MV-4-11 (cell line): ENCODE data around the gene ZNF557.
"Not testable (repeated sequence)": the region's sequence is repeated elsewhere in the genome, so short reads cannot be mapped to it uniquely, and the experiment has no call there.

Experiments
- DNase-seq: peaks from one replicate; lab custom pipeline; 2025; lab: John Stamatoyannopoulos, UW

Gene ZNF557

GRCh38 chr19:7069042-7069903, at the start of gene ZNF557:
Gene ZNF557, plus strand, starts transcription at chr19:7069703. Its CDS starts 5,372 bp downstream, at chr19:7075075.
- peak; percentile 97 for DNase-seq

- DNase-seq: not testable (repeated sequence)
Measured at GRCh38 chr19:7021331-7021730, 48.2 kb upstream of the ZNF557 start, which contains the start of gene MBD3L2B. Gene MBD3L2B, minus strand, starts transcription at chr19:7021431. Its CDS starts 34 bp downstream, at chr19:7021397.

- not testable (repeated sequence) for DNase-seq
Measured at GRCh38 chr19:7028790-7029189, 40.7 kb upstream of the ZNF557 start.

GRCh38 chr19:7030278-7030677, 39.2 kb upstream of the ZNF557 start, which contains the start of gene MBD3L5:
Gene MBD3L5, plus strand, starts transcription at chr19:7030578. Its CDS starts 34 bp downstream, at chr19:7030612.
- DNase-seq: not testable (repeated sequence)

GRCh38 chr19:7040079-7040478, 29.4 kb upstream of the ZNF557 start, which contains the start of gene MBD3L4:
Gene MBD3L4, minus strand, starts transcription at chr19:7040179. Its CDS starts 35 bp downstream, at chr19:7040144.
- DNase-seq: not testable (repeated sequence)

GRCh38 chr19:7041563-7041962, 27.9 kb upstream of the ZNF557 start:
- DNase-seq: not testable (repeated sequence)

GRCh38 chr19:7049021-7049420, 20.5 kb upstream of the ZNF557 start, which contains the start of gene MBD3L2:
Gene MBD3L2, plus strand, starts transcription at chr19:7049321. Its CDS starts 53 bp downstream, at chr19:7049374.
- DNase-seq: not testable (repeated sequence)

- not testable (repeated sequence) for DNase-seq
Measured at GRCh38 chr19:7051421-7051820, 18.1 kb upstream of the ZNF557 start.

- not testable (repeated sequence) for DNase-seq
Measured at GRCh38 chr19:7052896-7053295, 16.6 kb upstream of the ZNF557 start.

GRCh38 chr19:7054635-7055368, 14.7 kb upstream of the ZNF557 start:
- not testable (repeated sequence) for DNase-seq

GRCh38 chr19:7055679-7056078, 13.8 kb upstream of the ZNF557 start:
- not testable (repeated sequence) for DNase-seq

- not testable (repeated sequence) for DNase-seq
Measured at GRCh38 chr19:7056371-7056770, 13.1 kb upstream of the ZNF557 start.

GRCh38 chr19:7058576-7058975, 10.9 kb upstream of the ZNF557 start, which contains the start of gene MBD3L3:
Gene MBD3L3, minus strand, starts transcription at chr19:7058676. Its CDS starts 71 bp downstream, at chr19:7058605.
- DNase-seq: not testable (repeated sequence)

- not testable (repeated sequence) for DNase-seq
Measured at GRCh38 chr19:7059977-7060376, 9.5 kb upstream of the ZNF557 start.

GRCh38 chr19:7063339-7063738, 6.2 kb upstream of the ZNF557 start:
- DNase-seq: no peak

- no peak for DNase-seq
Measured at GRCh38 chr19:7063764-7064418, 5.6 kb upstream of the ZNF557 start.

- peak; percentile 36 for DNase-seq
Measured at GRCh38 chr19:7067122-7067521, 2.4 kb upstream of the ZNF557 start.

GRCh38 chr19:7067716-7068115, 1.8 kb upstream of the ZNF557 start:
- no peak for DNase-seq

GRCh38 chr19:7068599-7068998, 904 bp upstream of the ZNF557 start:
- DNase-seq: no peak

- no peak for DNase-seq
Measured at GRCh38 chr19:7069904-7070226, 362 bp downstream of the ZNF557 start.

- no peak for DNase-seq
Measured at GRCh38 chr19:7072541-7072940, 3.0 kb downstream of the ZNF557 start.
